ENCODE measurements around the gene FOXA2.

The FOXA2 gene

DNA sequence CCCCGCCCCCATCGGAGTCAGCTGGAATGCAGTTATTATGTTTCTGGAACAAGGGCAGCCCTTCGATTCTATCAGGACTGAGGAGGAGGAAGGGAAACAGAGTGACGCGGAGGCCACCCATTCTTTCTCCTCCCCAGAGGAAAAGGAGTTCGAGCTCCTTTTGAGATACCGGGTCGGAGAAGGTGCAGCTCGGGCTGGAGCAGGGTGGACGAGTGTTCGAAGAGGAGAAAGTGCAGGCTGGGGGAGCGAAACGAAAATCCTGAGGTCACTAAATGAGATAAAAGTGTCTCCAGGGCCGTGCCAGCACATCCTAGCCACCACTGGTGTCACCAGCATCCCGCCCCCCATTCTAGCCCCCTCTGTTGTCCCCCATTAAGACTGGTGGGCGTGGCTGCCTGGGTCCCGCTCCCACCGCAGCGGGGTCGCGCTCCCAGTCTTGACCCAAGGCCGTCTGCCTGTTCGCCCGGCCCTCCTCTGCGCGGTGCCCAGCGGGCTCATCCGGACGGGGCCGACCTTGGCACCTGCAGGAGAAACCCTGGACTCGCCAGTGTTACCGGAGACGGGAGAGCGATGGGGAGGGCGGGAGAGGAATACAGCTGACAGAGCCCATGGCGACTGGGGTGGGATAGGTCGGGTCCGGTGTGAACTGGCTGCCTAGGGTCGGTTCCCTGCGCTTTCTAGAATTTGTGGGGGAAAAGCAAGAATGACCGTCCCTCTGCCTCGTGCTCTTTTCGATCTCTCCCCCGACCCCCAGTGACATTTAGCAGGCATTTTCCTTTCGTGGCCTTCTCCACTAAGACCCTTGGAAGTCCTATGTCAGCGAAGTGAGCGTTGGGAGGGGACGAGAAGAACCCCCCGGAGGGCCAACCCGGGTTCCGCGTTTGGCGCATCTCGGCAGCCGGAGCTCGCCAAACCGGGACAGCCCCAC lies 16.2 kb downstream of the FOXA2 start:
- H3K9me3 ChIP-seq = no peaks in the 10 kb centered on the region
- TF ChIP-seq, protein P1, sequence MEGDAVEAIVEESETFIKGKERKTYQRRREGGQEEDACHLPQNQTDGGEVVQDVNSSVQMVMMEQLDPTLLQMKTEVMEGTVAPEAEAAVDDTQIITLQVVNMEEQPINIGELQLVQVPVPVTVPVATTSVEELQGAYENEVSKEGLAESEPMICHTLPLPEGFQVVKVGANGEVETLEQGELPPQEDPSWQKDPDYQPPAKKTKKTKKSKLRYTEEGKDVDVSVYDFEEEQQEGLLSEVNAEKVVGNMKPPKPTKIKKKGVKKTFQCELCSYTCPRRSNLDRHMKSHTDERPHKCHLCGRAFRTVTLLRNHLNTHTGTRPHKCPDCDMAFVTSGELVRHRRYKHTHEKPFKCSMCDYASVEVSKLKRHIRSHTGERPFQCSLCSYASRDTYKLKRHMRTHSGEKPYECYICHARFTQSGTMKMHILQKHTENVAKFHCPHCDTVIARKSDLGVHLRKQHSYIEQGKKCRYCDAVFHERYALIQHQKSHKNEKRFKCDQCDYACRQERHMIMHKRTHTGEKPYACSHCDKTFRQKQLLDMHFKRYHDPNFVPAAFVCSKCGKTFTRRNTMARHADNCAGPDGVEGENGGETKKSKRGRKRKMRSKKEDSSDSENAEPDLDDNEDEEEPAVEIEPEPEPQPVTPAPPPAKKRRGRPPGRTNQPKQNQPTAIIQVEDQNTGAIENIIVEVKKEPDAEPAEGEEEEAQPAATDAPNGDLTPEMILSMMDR (IDR thresholded peaks at IDR 0.05) = no peak
- H3K36me3 ChIP-seq = no peaks in the 10 kb centered on the region
- H3K27me3 ChIP-seq = peaks cover 100% of the 10 kb centered on the region
- H3K4me3 ChIP-seq (ENCODE audit: low read depth in 1 of 2, low read length in 1 of 2) = no peak overlapping the region
- no peaks in the 10 kb centered on the region for H3K4me1 ChIP-seq (ENCODE audit: control insufficient read depth in 1 of 2, insufficient read depth in 1 of 2, low read depth in 1 of 2, low read length in 1 of 2)
- no peak overlapping the region for H3K27ac ChIP-seq

DNA sequence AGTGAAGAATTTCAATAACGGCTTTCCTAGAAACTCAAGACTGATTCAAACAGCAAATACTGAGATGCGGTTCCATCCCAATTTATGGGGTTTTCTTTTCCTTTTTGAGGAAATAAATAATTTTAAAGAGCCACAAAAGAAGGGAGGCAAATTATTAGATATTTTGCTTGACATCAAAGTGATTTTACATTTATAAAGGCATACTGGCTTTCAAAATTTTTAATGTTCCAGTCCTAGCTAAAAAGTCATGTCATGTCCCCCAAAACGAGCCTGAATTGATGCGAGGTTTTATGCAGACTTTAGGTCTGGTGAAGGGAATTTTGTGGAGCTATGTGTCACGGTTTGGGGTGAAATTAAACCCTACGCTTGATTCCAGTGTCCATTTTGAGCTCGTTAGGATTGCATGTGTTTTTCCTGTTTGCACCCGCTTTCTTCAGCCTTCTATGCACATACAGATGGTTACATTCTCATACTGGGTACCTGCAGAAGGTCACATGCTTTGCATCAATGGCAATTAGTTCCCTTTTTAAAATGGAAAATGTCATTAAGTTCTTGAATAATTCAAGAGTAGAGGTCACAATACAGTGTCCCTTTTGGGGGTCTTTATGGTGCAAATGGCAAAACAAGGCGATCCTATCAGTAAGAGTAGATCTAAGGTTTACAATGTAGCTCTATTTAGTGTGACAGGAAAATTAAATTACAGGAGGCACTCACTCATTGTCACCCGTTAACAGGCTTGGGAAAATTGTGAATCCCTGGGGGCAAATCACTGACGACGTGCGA lies 17.3 kb downstream of the FOXA2 start:
- no peak overlapping the region for H3K27ac ChIP-seq
- TF ChIP-seq, protein P1 (IDR thresholded peaks at IDR 0.05) = no peak
- no peak overlapping the region for H3K4me3 ChIP-seq (ENCODE audit: low read depth in 1 of 2, low read length in 1 of 2)
- H3K36me3 ChIP-seq = no peaks in the 10 kb centered on the region
- peaks cover 100% of the 10 kb centered on the region for H3K27me3 ChIP-seq
- H3K9me3 ChIP-seq = no peaks in the 10 kb centered on the region
- no peaks in the 10 kb centered on the region for H3K4me1 ChIP-seq (ENCODE audit: control insufficient read depth in 1 of 2, insufficient read depth in 1 of 2, low read depth in 1 of 2, low read length in 1 of 2)

DNA sequence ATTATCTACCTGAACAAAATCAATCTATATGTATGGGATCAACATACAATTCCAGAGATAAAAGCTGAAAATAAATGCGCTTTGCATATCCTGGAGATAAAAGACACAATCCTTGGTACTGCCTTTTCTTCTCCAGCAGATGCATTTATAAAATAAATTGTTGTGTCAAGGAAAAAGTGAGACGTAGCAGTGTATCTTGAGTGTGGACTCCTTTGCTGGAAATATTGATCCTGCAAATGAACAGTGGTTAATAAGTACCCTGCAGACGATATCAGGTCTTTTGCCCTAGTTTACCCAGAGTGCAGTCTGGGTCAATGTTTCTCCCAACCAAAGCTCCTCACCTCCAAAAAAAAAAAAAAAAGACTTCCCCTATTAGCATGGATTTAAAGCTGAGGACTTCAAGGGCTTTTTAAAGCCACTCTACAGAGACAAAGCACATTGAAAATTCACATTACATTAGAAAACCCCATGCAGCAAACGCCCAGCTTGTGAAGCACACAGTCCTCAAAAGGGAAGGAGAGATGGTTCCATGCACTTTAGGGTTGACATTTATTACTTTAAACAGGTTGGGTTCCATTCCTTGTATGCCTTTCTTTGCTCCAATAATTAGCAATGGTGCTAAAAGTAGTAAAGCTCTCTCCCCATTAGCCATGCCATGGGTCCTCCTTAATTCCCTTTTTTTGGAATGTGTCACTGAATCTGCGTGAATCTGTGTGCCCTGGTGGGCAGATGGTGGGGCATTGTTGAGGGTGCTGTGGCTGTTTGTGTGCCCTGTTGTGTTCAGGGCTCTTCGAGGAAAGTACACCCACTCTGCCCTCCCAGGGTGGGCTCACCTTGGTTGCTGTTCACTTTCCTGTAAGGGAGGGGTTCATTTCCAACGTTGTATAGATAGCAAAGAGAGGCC lies 21.1 kb downstream of the FOXA2 start:
- Histone ChIP-seq H3K9me3 (no peaks in the 10 kb centered on the region), H3K4me3 (ENCODE audit: low read depth in 1 of 2, low read length in 1 of 2) (no peak overlapping the region), H3K36me3 (no peaks in the 10 kb centered on the region), H3K27me3 (peaks cover 100% of the 10 kb centered on the region), H3K27ac (no peak overlapping the region), H3K4me1 (ENCODE audit: control insufficient read depth in 1 of 2, insufficient read depth in 1 of 2, low read depth in 1 of 2, low read length in 1 of 2) (no peaks in the 10 kb centered on the region)
- TF ChIP-seq, protein P1 (IDR thresholded peaks at IDR 0.05) = no peak

DNA sequence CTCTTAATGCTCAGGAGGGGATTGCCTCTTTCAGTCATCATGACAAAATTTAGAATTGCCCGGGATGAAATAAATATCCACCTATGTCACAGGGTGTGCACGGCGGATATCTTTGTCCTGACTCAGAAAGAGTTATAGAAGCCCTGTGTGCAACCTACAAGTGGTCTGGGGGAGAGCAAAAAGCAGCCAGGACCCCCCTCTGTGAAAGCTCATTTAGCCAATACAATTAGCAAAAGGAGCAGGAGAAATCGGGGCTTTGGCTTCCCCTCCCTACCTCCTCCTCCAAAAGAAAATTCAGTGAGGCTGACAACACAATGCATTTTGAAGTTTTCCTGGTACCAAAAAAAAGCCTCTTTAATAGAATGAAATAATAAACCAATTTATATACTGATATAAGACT lies 21.8 kb downstream of the FOXA2 start:
- no peaks in the 10 kb centered on the region for H3K4me1 ChIP-seq (ENCODE audit: control insufficient read depth in 1 of 2, insufficient read depth in 1 of 2, low read depth in 1 of 2, low read length in 1 of 2)
- no peak overlapping the region for H3K4me3 ChIP-seq (ENCODE audit: low read depth in 1 of 2, low read length in 1 of 2)
- TF ChIP-seq, protein P1 (IDR thresholded peaks at IDR 0.05) = no peak
- H3K9me3 ChIP-seq = no peaks in the 10 kb centered on the region
- H3K36me3 ChIP-seq = no peaks in the 10 kb centered on the region
- H3K27ac ChIP-seq = no peak overlapping the region
- H3K27me3 ChIP-seq = peaks cover 100% of the 10 kb centered on the region

DNA sequence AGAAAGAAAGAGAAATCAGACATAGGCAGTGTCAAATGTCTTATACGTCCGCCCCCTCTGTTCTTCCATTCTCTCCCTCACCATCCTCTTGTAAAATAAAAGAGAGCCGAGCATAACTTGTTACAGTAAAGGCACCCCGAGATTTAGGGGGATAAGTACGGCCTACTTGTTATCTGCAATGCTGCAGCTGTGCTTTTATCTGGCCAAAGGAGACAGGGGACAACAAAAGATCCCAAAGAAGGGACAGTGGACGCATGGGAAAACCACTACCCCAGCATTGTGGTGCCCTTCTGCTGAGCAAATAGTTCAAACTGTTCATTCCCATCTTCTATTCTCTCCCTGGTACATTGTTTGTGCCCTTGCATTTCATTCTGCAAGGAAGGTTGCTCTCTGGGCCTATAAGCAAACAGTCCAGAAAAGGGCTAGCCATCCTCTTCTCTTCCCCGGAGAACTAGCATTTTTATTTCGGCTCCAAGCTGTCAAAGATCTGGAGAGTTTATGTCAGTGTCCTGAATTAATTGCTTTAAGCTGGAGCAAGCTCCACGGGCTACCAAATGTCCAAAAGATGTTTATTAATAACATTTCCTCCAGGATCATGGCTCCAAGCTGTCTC lies 22.3 kb downstream of the FOXA2 start:
- TF ChIP-seq, protein P1 (IDR thresholded peaks at IDR 0.05) = no peak
- Histone ChIP-seq H3K36me3 (no peaks in the 10 kb centered on the region), H3K4me3 (ENCODE audit: low read depth in 1 of 2, low read length in 1 of 2) (no peak overlapping the region), H3K4me1 (ENCODE audit: control insufficient read depth in 1 of 2, insufficient read depth in 1 of 2, low read depth in 1 of 2, low read length in 1 of 2) (no peaks in the 10 kb centered on the region), H3K9me3 (no peaks in the 10 kb centered on the region), H3K27ac (no peak overlapping the region), H3K27me3 (peaks cover 100% of the 10 kb centered on the region)

All from neutrophil (primary cell).